A673 (cell line): Measurements from ENCODE around the gene CLEC2D.

Experiments used
- CTCF ChIP-seq: fragments of 300-800, 200-600 bp; sonication (generic); conservative IDR thresholded peaks from 2 replicates; pipeline ENCODE4 v1.5.1; 2017; ENCODE audit warnings: low read depth, mild to moderate bottlenecking, antibody characterized with exemption, low read length, moderate library complexity, mixed read lengths
- EZH2 ChIP-seq: fragments of 200-600 bp; sonication (generic); IDR thresholded peaks from 2 replicates; pipeline ENCODE4 v1.6.1; 2017; ENCODE audit warnings: borderline replicate concordance, low read depth, mild to moderate bottlenecking, mixed read lengths, antibody characterized with exemption, low read length; ENCODE audit not compliant: poor library complexity, severe bottlenecking

- TF ChIP-seq CTCF: no peak
- no peak for TF ChIP-seq EZH2
Measured at GRCh38 chr12:9740106-9740750, 70.7 kb downstream of the CLEC2D start.
